Dedifferentiated amniotic fluid mesenchymal stem cell (primary cell): ENCODE measurements around the gene ZIM2.

Source experiments
- DNase-seq: peaks from one replicate; pipeline ENCODE4 v3.0.0-alpha.2; 2016; ENCODE audit errors: extremely low spot score

Gene ZIM2

DNA sequence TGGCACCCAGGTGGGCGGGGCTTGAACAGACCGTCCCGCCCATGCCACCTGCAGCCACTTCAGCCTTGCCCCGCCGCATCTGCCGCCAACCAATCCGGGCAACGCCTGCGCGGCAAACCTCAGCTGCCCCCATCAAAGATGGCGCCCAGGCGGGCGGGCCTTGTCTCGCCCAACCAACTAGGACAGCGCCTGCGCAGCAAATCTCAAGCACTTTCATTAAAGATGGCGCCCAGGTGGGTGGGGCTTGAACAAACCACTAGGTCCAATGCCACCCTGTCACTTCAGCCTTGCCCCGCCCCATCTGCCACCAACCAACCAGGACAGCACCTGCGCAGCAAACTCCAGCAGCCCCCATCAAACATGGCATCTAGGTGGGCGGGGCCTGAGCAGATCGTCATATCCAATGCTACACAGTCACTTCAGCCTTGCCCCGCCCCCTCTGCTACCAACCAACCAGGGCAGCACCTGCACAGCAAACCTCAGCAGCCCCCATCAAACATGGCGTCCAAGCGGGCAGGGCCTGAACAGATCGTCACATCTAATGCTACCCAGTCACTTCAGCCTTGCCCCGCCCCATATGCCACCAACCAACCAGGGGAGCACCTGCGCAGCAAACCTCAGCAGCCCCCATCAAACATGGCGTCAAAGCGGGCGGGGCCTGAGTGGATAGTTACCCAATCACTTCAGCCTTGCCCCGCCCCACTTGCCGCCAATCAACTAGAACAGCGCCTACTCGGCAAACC, 1.4 kb downstream of the ZIM2 start:
- no peak for DNase-seq

GRCh38 chr19:56838024-56838908, 2.3 kb downstream of the ZIM2 start:
- no peak for DNase-seq

DNA sequence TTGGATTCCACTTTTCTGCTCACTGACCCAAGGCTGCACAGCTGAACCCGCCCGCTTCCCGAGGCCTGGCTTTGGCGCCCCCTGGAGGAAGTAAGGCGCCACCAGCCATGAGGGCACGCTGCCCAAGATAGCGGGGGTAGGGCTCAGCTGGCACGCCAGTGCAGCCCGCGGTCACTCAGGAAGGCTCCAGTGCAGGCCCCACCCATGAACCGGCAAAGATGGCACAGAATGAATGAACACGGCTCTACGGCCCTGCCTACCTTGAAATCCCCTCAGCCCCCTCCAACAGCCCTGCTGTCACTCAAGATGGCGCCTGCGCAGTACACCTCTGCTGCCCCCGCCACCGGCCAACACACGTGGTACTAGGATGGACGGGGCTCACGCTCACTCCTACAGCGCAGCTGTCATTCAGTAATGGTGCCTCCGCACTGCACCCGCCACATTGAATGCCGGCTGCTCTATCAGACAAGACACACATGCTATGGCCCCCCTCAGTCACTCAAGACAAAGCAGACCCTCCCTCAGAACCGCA, 3.0 kb downstream of the ZIM2 start:
- no peak for DNase-seq

DNA sequence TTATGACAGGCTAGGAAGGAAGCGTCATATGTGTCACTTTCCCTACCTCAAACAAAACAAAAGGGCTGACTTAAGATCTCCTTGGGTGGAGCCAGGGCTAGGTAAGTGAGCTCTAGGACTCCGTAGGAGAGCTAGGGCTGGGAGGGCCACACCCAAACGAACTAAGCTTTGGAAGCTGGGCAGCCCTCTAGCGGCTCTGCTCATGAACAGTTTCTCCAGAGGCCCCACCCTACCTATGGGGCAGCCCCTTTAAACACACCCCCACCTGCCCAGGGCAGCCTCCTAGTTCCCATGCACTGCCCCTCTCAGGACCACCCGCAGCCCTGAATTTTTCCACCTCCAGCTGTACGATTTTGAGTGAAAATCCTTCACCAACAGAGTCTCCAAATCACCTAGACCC, 3.5 kb downstream of the ZIM2 start:
- DNase-seq, result no peak

GRCh38 chr19:56836059-56836458, 4.5 kb downstream of the ZIM2 start:
- DNase-seq, result no peak

GRCh38 chr19:56835401-56835800, 5.1 kb downstream of the ZIM2 start:
- DNase-seq, result no peak

DNA sequence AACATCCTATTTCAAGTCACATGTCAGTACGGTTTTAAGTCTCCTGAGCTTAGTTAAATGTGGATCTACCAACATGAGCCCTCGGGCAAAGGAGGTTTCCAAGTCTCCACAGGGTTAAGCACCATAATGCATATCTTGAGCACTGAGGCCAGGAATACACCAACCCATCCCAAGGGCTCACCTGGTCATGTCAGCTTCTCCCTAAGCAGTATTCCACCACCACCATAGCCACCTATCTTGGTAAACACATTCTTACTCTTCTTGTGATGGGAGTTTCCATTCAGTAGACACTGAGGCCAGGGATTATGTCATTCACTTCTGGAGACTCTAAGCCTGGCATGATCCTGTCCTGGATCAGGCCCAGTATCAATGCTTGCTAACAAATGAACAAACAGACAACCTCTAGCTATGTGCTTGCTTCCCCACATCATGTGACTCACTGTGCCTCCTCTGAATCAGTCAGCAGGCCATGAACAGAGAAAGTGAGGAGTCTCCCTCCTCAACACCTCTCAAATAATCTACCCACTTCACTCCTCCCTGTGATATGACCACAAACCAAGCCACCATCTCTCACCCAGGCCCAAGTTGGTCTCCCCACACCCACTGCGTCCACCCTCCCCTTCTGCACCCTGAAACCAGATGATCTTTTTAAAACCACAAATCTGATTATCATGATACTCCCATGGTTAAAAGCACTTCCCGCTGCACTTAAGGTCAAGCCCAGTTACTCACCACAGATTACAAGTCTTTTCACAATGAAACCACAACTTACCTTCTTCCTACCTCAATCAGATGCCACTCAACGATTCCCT, 5.8 kb downstream of the ZIM2 start:
- DNase-seq, result no peak

DNA sequence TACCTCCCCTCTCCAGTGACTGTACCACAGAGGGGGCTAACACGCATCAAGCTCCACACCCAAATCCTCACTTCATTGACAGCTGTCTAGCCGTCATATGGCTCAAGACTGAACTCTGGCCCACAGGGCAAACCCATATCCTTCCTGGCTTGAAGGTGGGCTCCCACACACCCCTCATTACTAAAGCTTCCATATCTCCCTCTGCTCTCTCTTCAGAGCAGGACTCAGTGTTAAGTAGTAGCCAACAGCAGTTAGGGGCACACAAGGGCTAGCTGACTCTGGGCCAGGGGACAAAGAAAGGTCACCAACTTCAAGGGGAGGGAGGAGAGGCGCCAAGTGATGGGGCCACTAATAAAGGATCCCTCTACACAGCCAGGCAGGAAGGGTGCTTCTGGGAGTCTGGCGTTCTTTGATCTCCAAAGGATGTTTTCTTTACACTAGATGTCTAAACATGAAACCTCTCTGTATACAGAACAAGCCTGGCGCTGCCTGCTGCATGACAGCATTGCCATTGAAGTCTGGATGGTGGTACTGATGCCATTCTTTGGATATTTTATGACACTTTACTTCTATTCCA, 8.1 kb downstream of the ZIM2 start:
- DNase-seq, result no peak

DNA sequence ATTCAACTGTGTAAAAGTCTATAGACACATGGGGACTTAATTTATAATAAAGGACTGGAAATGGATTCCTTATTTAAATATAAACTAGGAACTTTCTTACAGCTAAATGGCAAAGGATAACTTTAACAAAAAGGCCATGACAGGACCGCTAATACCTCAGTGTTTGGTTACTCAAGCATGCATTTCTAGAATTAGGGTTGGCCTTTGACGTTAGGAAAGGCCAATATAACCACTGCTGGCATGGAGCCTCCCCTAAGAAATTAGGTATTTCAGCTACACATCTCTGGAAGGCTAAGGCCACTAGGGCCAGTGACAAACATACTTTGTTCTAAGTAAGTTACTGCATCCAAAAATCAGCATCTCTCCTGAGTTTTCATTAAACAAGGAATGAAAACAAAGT, 9.3 kb downstream of the ZIM2 start:
- DNase-seq, result no peak

DNA sequence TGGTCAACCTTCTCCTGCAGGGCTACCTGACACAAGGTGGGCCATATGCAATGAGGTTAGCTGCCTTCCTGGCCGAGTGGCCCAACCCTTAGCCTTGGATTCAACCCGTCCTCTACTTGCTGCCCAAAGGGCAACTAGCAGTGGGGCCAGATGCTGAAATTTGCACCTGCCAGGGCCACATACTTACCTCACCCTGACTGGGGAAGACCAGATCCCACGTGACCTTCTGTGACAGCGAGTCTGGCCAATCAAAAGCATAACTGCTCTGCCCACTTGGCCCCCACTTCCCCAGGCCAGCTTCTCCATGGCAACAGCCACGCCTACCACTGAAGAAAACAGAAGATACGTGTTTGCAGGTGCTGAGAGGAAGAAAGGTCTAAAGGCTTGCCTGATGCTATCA, 10.9 kb downstream of the ZIM2 start:
- DNase-seq, result no peak

GRCh38 chr19:56827708-56828107, 12.8 kb downstream of the ZIM2 start:
- DNase-seq, result no peak

- no peak for DNase-seq
These were observed 16.6 kb downstream of the ZIM2 start for GRCh38 chr19:56823956-56824355.

- DNase-seq, result no peak
These were observed 17.1 kb downstream of the ZIM2 start for GRCh38 chr19:56823417-56823816.

GRCh38 chr19:56822755-56823154, 17.8 kb downstream of the ZIM2 start:
- DNase-seq, result no peak

- DNase-seq, result no peak
These were observed 18.9 kb downstream of the ZIM2 start for GRCh38 chr19:56821675-56822074.

GRCh38 chr19:56821209-56821608, 19.3 kb downstream of the ZIM2 start:
- DNase-seq, result no peak

DNA sequence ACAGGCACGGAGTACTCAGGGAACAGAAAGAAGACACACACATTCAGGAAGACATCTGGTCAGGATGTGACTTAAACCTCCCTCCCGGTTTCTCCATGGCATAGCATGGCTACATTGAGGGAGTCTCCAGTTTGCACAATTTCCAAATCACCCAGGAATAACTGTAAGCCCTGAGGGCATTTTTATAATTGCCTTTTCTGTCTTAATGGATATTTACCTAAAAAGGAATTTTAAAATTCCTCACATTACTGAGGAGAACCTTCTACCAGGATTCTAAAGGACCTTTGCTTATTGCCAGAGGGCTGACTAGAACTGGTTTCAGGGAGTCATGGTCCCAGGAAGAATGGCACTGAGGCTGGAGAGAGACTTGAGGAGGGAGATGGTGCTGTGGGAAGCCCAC, 21.4 kb downstream of the ZIM2 start:
- no peak for DNase-seq

DNA sequence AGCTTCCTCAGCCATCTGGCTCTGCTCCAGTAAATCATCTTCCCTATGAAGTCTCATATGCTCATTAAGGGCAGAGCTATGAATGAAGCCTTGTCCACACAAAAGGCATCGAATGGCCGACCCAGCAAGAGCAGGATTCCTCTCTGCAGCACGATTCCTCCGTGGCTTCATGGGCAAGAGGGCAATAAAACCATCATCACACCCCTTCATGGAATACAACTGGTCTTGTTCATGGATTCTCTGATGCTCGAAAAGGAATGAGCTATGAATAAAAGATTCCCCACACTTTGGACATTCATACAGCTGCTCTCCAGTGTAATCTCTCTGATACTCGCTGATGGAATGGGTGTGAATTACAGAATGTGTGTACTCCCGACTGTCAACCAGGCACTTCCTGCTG, 25.9 kb downstream of the ZIM2 start:
- no peak for DNase-seq

DNA sequence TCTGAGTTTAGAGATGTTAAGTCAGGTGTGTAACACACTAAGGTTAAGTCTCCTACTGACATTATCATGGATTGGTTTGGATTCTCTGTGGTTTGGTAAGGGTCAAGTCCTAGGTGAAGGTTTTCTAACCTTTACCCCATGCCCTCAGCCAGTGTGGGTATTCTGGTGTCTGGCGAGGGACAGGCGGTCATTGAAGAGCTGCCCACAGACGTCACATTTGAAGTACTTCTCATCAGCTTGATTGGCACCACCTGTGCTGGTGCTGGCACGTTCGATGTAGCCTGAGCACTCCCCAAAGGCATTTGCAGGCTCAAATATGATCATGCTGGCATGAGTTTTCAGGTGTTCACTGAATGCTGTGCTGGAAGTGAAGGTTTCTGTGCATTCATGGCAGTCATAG, 27.0 kb downstream of the ZIM2 start:
- no peak for DNase-seq

DNA sequence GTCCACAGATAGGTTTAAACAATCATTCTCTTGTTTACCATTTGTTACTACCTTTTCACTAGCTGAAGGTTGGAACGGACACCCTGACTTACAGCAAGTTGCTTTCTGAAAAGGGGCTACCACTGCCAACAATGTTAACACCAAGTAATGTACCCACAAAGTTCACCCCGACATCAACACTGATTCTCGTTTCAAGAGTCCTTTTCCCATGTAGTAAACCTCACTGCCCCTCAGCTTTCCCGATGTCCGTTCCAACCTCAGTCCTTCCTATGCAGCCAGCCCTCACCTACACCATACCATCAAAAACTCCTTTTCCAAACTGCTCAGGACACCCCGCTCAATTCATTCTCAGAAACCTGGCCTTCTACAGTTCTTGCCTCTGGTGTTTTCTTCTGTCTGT, 29.0 kb downstream of the ZIM2 start:
- DNase-seq, result no peak

DNA sequence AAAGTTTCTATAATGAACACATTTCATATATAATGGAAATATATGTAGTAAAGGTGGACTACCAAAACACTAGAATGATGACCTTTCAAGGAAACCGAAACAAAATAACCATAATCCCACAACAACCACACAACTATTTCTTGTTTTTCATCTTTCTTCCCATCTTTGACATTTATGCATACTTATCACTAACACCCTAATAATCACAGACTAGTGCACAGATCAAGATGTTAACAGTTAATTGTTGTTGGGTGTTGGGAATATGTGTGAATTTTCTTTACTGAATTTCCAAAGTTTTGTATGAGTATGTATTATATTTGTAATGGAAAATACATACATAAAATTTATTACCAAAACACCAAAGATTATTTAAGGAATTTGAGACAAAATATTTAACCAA, 30.3 kb downstream of the ZIM2 start:
- DNase-seq, result no peak
